NCI-H748 (cell line): ENCODE results near the gene GNB1.
"Not testable (repeated sequence)": the region's sequence is repeated elsewhere in the genome, so short reads cannot be mapped to it uniquely, and the experiment has no call there.

Experiments used
- DNase-seq: peaks from one replicate; lab custom pipeline; 2025; ENCODE audit not compliant: unreplicated experiment; lab: John Stamatoyannopoulos, UW

Gene GNB1

GRCh38 chr1:1892079-1892762 lies 1.3 kb upstream of the GNB1 start:
- no peak for DNase-seq

GRCh38 chr1:1891349-1892078 lies 627 bp upstream of the GNB1 start:
- peak; percentile 51 for DNase-seq

GRCh38 chr1:1889847-1890505 lies 911 bp downstream of the GNB1 start:
- peak; percentile 20 for DNase-seq

GRCh38 chr1:1889090-1889750 lies 1.7 kb downstream of the GNB1 start:
- no peak for DNase-seq

GRCh38 chr1:1883890-1884289 lies 7.0 kb downstream of the GNB1 start:
- DNase-seq: not testable (repeated sequence)

GRCh38 chr1:1883092-1883873 lies 7.6 kb downstream of the GNB1 start:
- no peak for DNase-seq

- DNase-seq: no peak
These were observed 9.2 kb downstream of the GNB1 start for GRCh38 chr1:1881727-1882126.

GRCh38 chr1:1880617-1881312 lies 10.1 kb downstream of the GNB1 start:
- no peak for DNase-seq

- no peak for DNase-seq
These were observed 10.9 kb downstream of the GNB1 start for GRCh38 chr1:1879942-1880341.

- DNase-seq: no peak
These were observed 12.9 kb downstream of the GNB1 start for GRCh38 chr1:1877865-1878436.

GRCh38 chr1:1876335-1876930 lies 14.5 kb downstream of the GNB1 start:
- no peak for DNase-seq

- DNase-seq: no peak
These were observed 15.0 kb downstream of the GNB1 start for GRCh38 chr1:1875932-1876331.

GRCh38 chr1:1874901-1875300 lies 16.0 kb downstream of the GNB1 start:
- no peak for DNase-seq

GRCh38 chr1:1873186-1873585 lies 17.7 kb downstream of the GNB1 start:
- no peak for DNase-seq

GRCh38 chr1:1872329-1872994 lies 18.4 kb downstream of the GNB1 start:
- no peak for DNase-seq

GRCh38 chr1:1869469-1869868 lies 21.4 kb downstream of the GNB1 start:
- no peak for DNase-seq

GRCh38 chr1:1867164-1867563 lies 23.7 kb downstream of the GNB1 start:
- DNase-seq: no peak

GRCh38 chr1:1862905-1863547 lies 27.9 kb downstream of the GNB1 start:
- DNase-seq: no peak
